H1 (cell line): ENCODE measurements around the gene CLEC12A. TPM values are rescaled to one million over a fixed set of nuclear protein-coding genes. Genes with fewer than 3 reads are reported as not detected.

ENCODE experiments used
- CTCF ChIA-PET: fragments of 300-600 bp; sonication (Branson Sonifier 250); formaldehyde crosslinking; loops from one replicate; lab custom pipeline; 2021; ENCODE audit not compliant: partially characterized antibody; lab: Charles Lee
- POLR2A ChIA-PET: fragments of 300-600 bp; sonication (Branson Sonifier 250); formaldehyde crosslinking; loops from one replicate; lab custom pipeline; 2021; ENCODE audit warnings: inconsistent platforms; ENCODE audit not compliant: partially characterized antibody; lab: Charles Lee
- DNase-seq, 2 experiments: peaks; one replicate each; pipeline versions ENCODE4 v3.0.0 to v3.0.0-alpha.2; 2010 to 2022; ENCODE audit warnings: low spot score in 2 of 2, low read depth in 1 of 2, mixed read lengths in 1 of 2
- FAIRE-seq: peaks from 2 replicates; lab custom pipeline; 2011; peaks lifted over from hg19 to GRCh38; lab: Jason Lieb, UNC
- H2AFZ ChIP-seq: 2 replicates; pipeline ENCODE4 v1.8.1; 2012; ENCODE audit warnings: low read length, inconsistent platforms
- H2AK5ac ChIP-seq: 2 replicates; pipeline ENCODE4 v1.6.1; 2013; ENCODE audit warnings: low read depth, low read length
- H2BK120ac ChIP-seq: replicated peaks from 2 replicates; pipeline ENCODE3; 2013; ENCODE audit warnings: low read depth, low read length, inconsistent platforms
- H2BK12ac ChIP-seq: 2 replicates; pipeline ENCODE4 v1.6.1; 2013; ENCODE audit warnings: low read depth, low read length
- H2BK15ac ChIP-seq: 2 replicates; pipeline ENCODE4 v1.6.1; 2013; ENCODE audit warnings: low read length
- H2BK20ac ChIP-seq: 2 replicates; pipeline ENCODE4 v1.6.1; 2013; ENCODE audit warnings: low read length
- H2BK5ac ChIP-seq: 2 replicates; pipeline ENCODE4 v1.6.1; 2013; ENCODE audit warnings: low read depth, low read length
- H3K14ac ChIP-seq: 2 replicates; pipeline ENCODE4 v1.6.1; 2013; ENCODE audit warnings: inconsistent platforms; ENCODE audit not compliant: insufficient read length
- H3K18ac ChIP-seq: 2 replicates; pipeline ENCODE4 v1.6.1; 2013; ENCODE audit warnings: low read length; ENCODE audit errors: extremely low read depth
- H3K23ac ChIP-seq: 2 replicates; pipeline ENCODE4 v1.6.1; 2013; ENCODE audit warnings: inconsistent platforms; ENCODE audit not compliant: insufficient read length
- H3K23me2 ChIP-seq: 2 replicates; pipeline ENCODE4 v1.6.1; 2013; ENCODE audit warnings: low read depth, low read length
- H3K27ac ChIP-seq: 2 replicates; pipeline ENCODE4 v1.6.1; 2011; ENCODE audit warnings: low read depth, low read length, inconsistent platforms
- H3K27me3 ChIP-seq, 4 experiments: replicated peaks in 1 of 4; 1 replicate in 1 of 4; 2 replicates in 3 of 4; pipeline versions ENCODE4 v1.6.1 to v1.8.1; 2011 to 2013; ENCODE audit warnings: low read length in 3 of 4, mild to moderate bottlenecking in 3 of 4, inconsistent platforms in 2 of 4, mixed read lengths in 2 of 4, moderate library complexity in 1 of 4; ENCODE audit not compliant: control insufficient read depth in 3 of 4, insufficient read depth in 3 of 4; ENCODE audit errors: extremely low read depth in 1 of 4
- H3K36me3 ChIP-seq, 4 experiments: 2 replicates each; pipeline versions ENCODE4 v1.6.1 to v1.8.1; 2011 to 2013; ENCODE audit warnings: mild to moderate bottlenecking in 4 of 4, low read length in 3 of 4, moderate library complexity in 2 of 4, control low read depth in 1 of 4, inconsistent platforms in 1 of 4; ENCODE audit not compliant: insufficient read depth in 4 of 4, control insufficient read depth in 2 of 4
- H3K4ac ChIP-seq: replicated peaks from 2 replicates; pipeline ENCODE3; 2013; ENCODE audit warnings: low read length, low read depth, mixed read lengths, inconsistent platforms; ENCODE audit not compliant: insufficient read length
- H3K4me1 ChIP-seq, 4 experiments: replicated peaks in 1 of 4; 1 replicate in 1 of 4; 2 replicates in 3 of 4; pipeline versions ENCODE4 v1.6.1 to v1.8.1; 2011 to 2013; ENCODE audit warnings: low read length in 3 of 4, inconsistent platforms in 2 of 4, mixed read lengths in 1 of 4; ENCODE audit not compliant: insufficient read depth in 4 of 4, control insufficient read depth in 3 of 4
- H3K4me2 ChIP-seq, 2 experiments: 2 replicates each; pipeline versions ENCODE4 v1.6.1 to v1.8.1; 2011 to 2013; ENCODE audit warnings: low read depth in 2 of 2, low read length in 2 of 2, control low read depth in 1 of 2, inconsistent platforms in 1 of 2, mild to moderate bottlenecking in 1 of 2; ENCODE audit not compliant: insufficient read depth in 1 of 2
- H3K4me3 ChIP-seq, 4 experiments: fragments of 200-600, 300-600 bp in 1 of 4; sonication (generic), shearing (Covaris generic), sonication (Bioruptor Twin) in 1 of 4; 2 replicates each; pipeline versions ENCODE4 v1.5.1 to v1.8.1; 2011 to 2016; ENCODE audit warnings: low read length in 4 of 4, low read depth in 3 of 4, control low read depth in 2 of 4, inconsistent platforms in 2 of 4, mild to moderate bottlenecking in 2 of 4, mixed read lengths in 1 of 4, moderate library complexity in 1 of 4; ENCODE audit not compliant: insufficient read depth in 2 of 4; ENCODE audit errors: extremely low read depth in 1 of 4
- H3K56ac ChIP-seq: replicated peaks from 2 replicates; pipeline ENCODE3; 2013; ENCODE audit warnings: low read depth, mild to moderate bottlenecking, mixed read lengths, low read length, inconsistent platforms; ENCODE audit not compliant: insufficient read length
- H3K79me1 ChIP-seq: 2 replicates; pipeline ENCODE4 v1.6.1; 2013; ENCODE audit warnings: low read depth, low read length, control low read depth
- H3K79me2 ChIP-seq, 2 experiments: 2 replicates each; pipeline versions ENCODE4 v1.6.1 to v1.8.1; 2012 to 2013; ENCODE audit warnings: low read length in 2 of 2, mild to moderate bottlenecking in 2 of 2, inconsistent platforms in 1 of 2; ENCODE audit not compliant: insufficient read depth in 2 of 2, control insufficient read depth in 1 of 2
- H3K9ac ChIP-seq, 4 experiments: replicated peaks in 1 of 4; 1 replicate in 1 of 4; 2 replicates in 3 of 4; pipeline versions ENCODE4 v1.6.1 to v1.8.1; 2011 to 2013; ENCODE audit warnings: low read depth in 3 of 4, low read length in 3 of 4, control low read depth in 2 of 4, mild to moderate bottlenecking in 2 of 4, moderate library complexity in 2 of 4, inconsistent platforms in 1 of 4; ENCODE audit errors: extremely low read depth in 1 of 4
- H3K9me3 ChIP-seq, 2 experiments: 2 replicates each; pipeline versions ENCODE4 v1.6.1 to v1.8.1; 2012 to 2013; ENCODE audit warnings: mild to moderate bottlenecking in 2 of 2, moderate library complexity in 2 of 2, control low read depth in 1 of 2, inconsistent platforms in 1 of 2, low read depth in 1 of 2, low read length in 1 of 2, mixed read lengths in 1 of 2; ENCODE audit not compliant: insufficient read depth in 2 of 2
- H4K20me1 ChIP-seq, 2 experiments: replicated peaks in 1 of 2; 2 replicates each; pipeline versions ENCODE3 to v1.8.1; 2011 to 2013; ENCODE audit warnings: inconsistent platforms in 2 of 2, low read length in 2 of 2, mild to moderate bottlenecking in 1 of 2; ENCODE audit not compliant: insufficient read depth in 2 of 2, control insufficient read depth in 1 of 2
- H4K5ac ChIP-seq: 2 replicates; pipeline ENCODE4 v1.6.1; 2013; ENCODE audit warnings: low read length, low read depth, mixed read lengths, inconsistent platforms; ENCODE audit not compliant: insufficient read length
- H4K8ac ChIP-seq: 2 replicates; pipeline ENCODE4 v1.8.0; 2013; ENCODE audit warnings: mild to moderate bottlenecking, moderate library complexity, low read length, inconsistent platforms; ENCODE audit not compliant: insufficient read depth; ENCODE audit errors: extremely low read depth
- H4K91ac ChIP-seq: replicated peaks from 2 replicates; pipeline ENCODE3; 2013; ENCODE audit warnings: low read length, mixed read lengths, inconsistent platforms; ENCODE audit not compliant: insufficient read length
- BACH1 ChIP-seq: IDR thresholded peaks from 2 replicates; pipeline ENCODE4 v1.6.1; 2012; ENCODE audit warnings: low read length, improper control_type of control experiment
- CTCF ChIP-seq, 3 experiments: IDR thresholded peaks; 1 replicate in 2 of 3; 2 replicates in 1 of 3; pipeline versions ENCODE4 v1.5.1 to v1.6.1; 2011; ENCODE audit warnings: low read length in 3 of 3, mild to moderate bottlenecking in 3 of 3, inconsistent platforms in 2 of 3, low read depth in 1 of 3, moderate library complexity in 1 of 3; ENCODE audit not compliant: insufficient read depth in 1 of 3; ENCODE audit errors: control extremely low read depth in 1 of 3
- EGR1 ChIP-seq: IDR thresholded peaks from 2 replicates; pipeline ENCODE4 v1.6.1; 2011; ENCODE audit warnings: low read depth, low read length, borderline replicate concordance
- MAFK ChIP-seq: IDR thresholded peaks from 2 replicates; pipeline ENCODE4 v1.6.1; 2012; ENCODE audit warnings: low read depth, mild to moderate bottlenecking, improper control_type of control experiment, low read length
- SP1 ChIP-seq: IDR thresholded peaks from 2 replicates; pipeline ENCODE4 v1.6.1; 2011; ENCODE audit warnings: low read depth, low read length
- TBP ChIP-seq: IDR thresholded peaks from 2 replicates; pipeline ENCODE4 v1.6.1; 2011; ENCODE audit warnings: low read depth, low read length, improper control_type of control experiment
- YY1 ChIP-seq: IDR thresholded peaks from 2 replicates; pipeline ENCODE4 v1.6.1; 2011; ENCODE audit warnings: low read depth, mild to moderate bottlenecking, low read length
- WGBS, 2 experiments: shearing (Covaris generic) in 1 of 2; methylation state at CpG; one replicate each; pipeline versions ENCODE4 v1.1.6 to v1.1.7; 2013 to 2015; ENCODE audit warnings: low lambda C conversion rate in 2 of 2, mixed read lengths in 2 of 2, inconsistent platforms in 1 of 2, low coverage in 1 of 2, missing lambda C conversion rate in 1 of 2; ENCODE audit not compliant: insufficient replicate concordance in 2 of 2, insufficient coverage in 1 of 2, insufficient read length in 1 of 2; ENCODE audit errors: extremely low coverage in 1 of 2, missing lambda C conversion rate in 1 of 2; 5-methylcytosine and 5-hydroxymethylcytosine counted together
- polyA plus RNA-seq, 7 experiments: library from polyadenylated mRNA; depleted of rRNA in 3 of 7; stranded (reverse) in 5 of 7; unstranded in 2 of 7; fragments of >200 nt in 5 of 7; fragments of 200-250 nt in 2 of 7; gene quantifications; 1 replicate in 5 of 7; 2 replicates in 1 of 7; 4 replicates in 1 of 7; pipeline versions ENCODE4 v1.2.1 to v1.2.3, GENCODE V29; 2011 to 2013; ENCODE audit warnings: missing spikeins in 2 of 7, mixed read lengths in 2 of 7
- total RNA-seq: library from RNA; stranded (reverse); fragmentation: NEBNext Ultra II Directional; extraction: Animal tissue kit (Norgen Biotek cat#: 25700); gene quantifications from 2 replicates; pipeline ENCODE4 v1.2.1, GENCODE V29; 2021

CLEC12A gene
- total and polyA plus RNA-seq, 2 of the 8 experiments (the other 6 are each of a cell fraction or from before 2014, with no cell fraction given), result not detected

- no peak overlapping the region for H2AK5ac ChIP-seq
- no peak overlapping the region for H3K23ac ChIP-seq
- H2BK12ac ChIP-seq, result no peak overlapping the region
- POLR2A ChIA-PET, result no interaction called here
- peaks cover 0 to 4% of the 10 kb centered on the region in 2 experiments; a peak in 1 of 4 replicates for H3K9me3 ChIP-seq
- H3K79me1 ChIP-seq, result no peaks in the 10 kb centered on the region
- no peak overlapping the region for H2BK120ac ChIP-seq
- H3K18ac ChIP-seq, result no peak overlapping the region
- 89% methylated on average over 1 of the region's 1 CpG; no CpG with 5 or more reads in 1 of the 2 experiments for WGBS, 2 experiments
- H3K4me1 ChIP-seq, result no peaks in the 10 kb centered on the region; a peak in 1 of 7 replicates
- DNase-seq (no peak), FAIRE-seq (no peak)
- no peak overlapping the region for H3K14ac ChIP-seq
- no peaks in the 10 kb centered on the region for H3K27me3 ChIP-seq
- H3K4me3 ChIP-seq, result no peak overlapping the region
- no peak overlapping the region for H4K8ac ChIP-seq
- H3K9ac ChIP-seq, result no peak overlapping the region
- no peak overlapping the region for H4K5ac ChIP-seq
- H3K4me2 ChIP-seq, result no peak overlapping the region
- no peak overlapping the region for H3K27ac ChIP-seq
- H2AFZ ChIP-seq, result no peak overlapping the region
- H2BK15ac ChIP-seq, result no peak overlapping the region
- no peak overlapping the region for H2BK20ac ChIP-seq
- H3K56ac ChIP-seq, result no peak overlapping the region
- H4K91ac ChIP-seq, result no peak overlapping the region
- H3K36me3 ChIP-seq, result no peaks in the 10 kb centered on the region
- H3K23me2 ChIP-seq, result no peaks in the 10 kb centered on the region
- no peaks in the 10 kb centered on the region for H4K20me1 ChIP-seq
- H2BK5ac ChIP-seq, result no peak overlapping the region
- CTCF ChIA-PET, result interaction anchor here (0.7 to 2.4 kb wide), 3 partner anchors 17 to 198 kb away, joined by 3 to 11 read pairs (median 3); no protein-coding TSS in a partner anchor
- H3K79me2 ChIP-seq, result no peaks in the 10 kb centered on the region
- H3K4ac ChIP-seq, result no peak overlapping the region
- TF ChIP-seq MAFK (no peak), EGR1 (no peak), CTCF (IDR thresholded peaks at IDR 0.05; ENCODE audit: control extremely low read depth in 1 of 3, insufficient read depth in 1 of 3, low read depth in 1 of 3, low read length in 3 of 3) (no peak), BACH1 (no peak), TBP (no peak), YY1 (no peak), SP1 (no peak)
- TF ChIP-seq, all 59 proteins: peak for 0
Measured at GRCh38 chr12:9941838-9942237, 29.4 kb upstream of the CLEC12A start.
